Stomach smooth muscle (tissue), 2 donors: ENCODE measurements around the gene MYBPH.

Experiments
- H3K27ac ChIP-seq: one replicate; pipeline ENCODE4 v1.7.0; 2013; ENCODE audit warnings: mild to moderate bottlenecking, low read length, inconsistent platforms
- H3K27me3 ChIP-seq, 2 donors: one replicate each; pipeline ENCODE4 v1.7.0; 2013; ENCODE audit warnings: low read length in 2 of 2; ENCODE audit not compliant: insufficient read depth in 2 of 2, control insufficient read depth in 1 of 2
- H3K36me3 ChIP-seq, 2 donors: one replicate each; pipeline ENCODE4 v1.7.0; 2013; ENCODE audit warnings: low read length in 2 of 2; ENCODE audit not compliant: control insufficient read depth in 2 of 2, insufficient read depth in 2 of 2
- H3K4me1 ChIP-seq: one replicate; pipeline ENCODE4 v1.7.0; 2013; ENCODE audit warnings: low read length; ENCODE audit not compliant: control insufficient read depth, insufficient read depth
- H3K4me3 ChIP-seq, 2 donors: one replicate each; pipeline ENCODE4 v1.7.0; 2013; ENCODE audit warnings: low read length in 2 of 2
- H3K9ac ChIP-seq, 2 donors: one replicate each; pipeline ENCODE4 v1.7.0; 2013; ENCODE audit warnings: low read length in 2 of 2, mild to moderate bottlenecking in 1 of 2
- H3K9me3 ChIP-seq, 2 donors: one replicate each; pipeline ENCODE4 v1.7.0; 2013; ENCODE audit warnings: low read length in 2 of 2; ENCODE audit not compliant: control insufficient read depth in 2 of 2
- donor health status: healthy.
- donor health status: Pancreatic carcinoma.

The MYBPH gene

DNA sequence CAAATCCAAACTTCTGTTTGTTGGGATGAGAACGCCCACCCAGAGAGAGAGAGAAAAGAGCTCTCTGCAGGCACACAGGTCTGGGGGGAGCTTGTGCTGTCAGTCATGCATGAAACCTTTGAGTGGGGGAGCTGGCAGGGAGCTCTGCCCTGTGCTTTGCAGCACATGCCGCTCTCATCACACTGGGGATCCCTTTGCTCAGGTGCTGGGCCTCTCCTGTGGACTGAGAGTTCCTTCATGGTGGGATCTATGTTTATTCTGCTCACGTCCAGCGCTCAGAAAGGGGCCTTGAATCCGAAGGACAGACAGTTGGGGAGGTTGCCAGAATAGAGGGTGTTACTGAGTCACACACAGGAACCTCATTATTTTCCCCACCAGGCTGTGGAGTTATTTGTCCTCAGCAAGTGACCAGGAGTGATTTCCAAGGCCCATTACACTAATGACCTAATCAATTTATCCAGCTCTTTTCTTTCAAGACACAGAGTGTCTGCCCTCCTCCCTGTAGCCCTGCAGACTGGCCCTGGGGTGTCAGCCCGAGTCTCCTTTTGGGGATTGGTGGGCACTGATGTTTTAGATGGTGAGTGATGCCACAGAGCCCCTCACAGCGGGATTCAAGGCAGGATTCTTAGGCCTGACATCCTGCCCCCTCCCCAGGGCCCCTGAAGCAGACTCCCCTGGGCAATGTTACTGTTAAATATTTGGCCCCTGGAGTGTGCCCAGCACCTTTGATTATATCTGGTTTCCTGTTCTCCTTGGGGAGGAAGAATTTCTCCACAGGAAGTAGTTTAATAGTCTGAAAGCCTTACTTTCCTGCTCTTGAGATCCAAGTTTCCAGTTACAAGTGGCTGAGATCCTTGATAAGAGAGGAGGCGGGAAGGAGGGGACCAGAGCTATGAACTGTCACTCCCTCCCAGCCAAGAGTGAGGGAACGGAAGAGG lies 22.3 kb downstream of the MYBPH start:
- Histone ChIP-seq H3K4me3 (no peak overlapping the region), H3K9ac (no peak overlapping the region), H3K4me1 (no peaks in the 10 kb centered on the region), H3K36me3 (no peaks in the 10 kb centered on the region), H3K27me3 (no peaks in the 10 kb centered on the region), H3K9me3 (no peaks in the 10 kb centered on the region), H3K27ac (no peak overlapping the region)

DNA sequence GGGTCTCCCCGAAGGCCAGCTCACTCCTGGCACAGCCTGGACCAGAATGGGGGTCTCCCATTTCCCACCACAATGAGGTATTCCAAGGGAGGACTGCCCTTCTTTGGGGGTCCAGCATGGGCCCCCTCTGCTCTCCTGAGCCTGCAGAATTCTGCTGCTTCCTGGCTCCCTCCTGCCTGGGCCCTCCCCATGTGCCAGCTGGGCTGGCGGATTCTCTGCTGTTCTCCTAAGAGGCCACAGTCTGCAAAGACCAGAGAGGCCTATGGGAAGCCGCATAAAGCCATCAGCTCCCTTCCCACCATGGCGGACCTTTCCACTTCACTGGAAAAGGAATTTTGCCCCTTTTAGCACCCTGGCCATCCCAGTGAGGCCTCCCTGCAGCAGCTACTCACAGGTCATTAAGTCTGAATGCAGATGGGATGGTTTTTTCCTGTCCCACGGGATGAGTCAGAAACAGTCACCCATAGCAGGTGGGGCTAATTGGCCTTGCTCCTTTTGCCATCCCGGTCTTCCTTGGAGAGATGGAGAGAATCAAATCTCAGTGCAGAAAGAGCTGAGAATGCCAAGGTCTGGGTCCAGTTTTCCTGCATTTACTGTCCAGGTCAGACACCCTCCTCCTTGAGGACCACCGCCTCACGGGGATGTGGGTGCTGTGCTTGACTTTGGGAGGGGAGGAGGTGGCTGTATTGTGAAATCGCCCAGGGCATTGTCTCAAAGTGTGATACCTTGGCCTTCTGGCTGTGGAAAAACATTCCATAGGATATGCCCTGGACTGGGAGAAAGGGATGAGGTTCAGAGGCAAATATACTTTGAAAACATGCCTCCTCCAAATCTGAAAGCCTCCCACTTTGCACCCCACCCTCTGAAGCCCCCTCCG lies 23.2 kb downstream of the MYBPH start:
- Histone ChIP-seq H3K4me3 (no peak overlapping the region), H3K4me1 (no peaks in the 10 kb centered on the region), H3K36me3 (no peaks in the 10 kb centered on the region), H3K9ac (no peak overlapping the region), H3K27ac (no peak overlapping the region), H3K9me3 (no peaks in the 10 kb centered on the region), H3K27me3 (no peaks in the 10 kb centered on the region)

DNA sequence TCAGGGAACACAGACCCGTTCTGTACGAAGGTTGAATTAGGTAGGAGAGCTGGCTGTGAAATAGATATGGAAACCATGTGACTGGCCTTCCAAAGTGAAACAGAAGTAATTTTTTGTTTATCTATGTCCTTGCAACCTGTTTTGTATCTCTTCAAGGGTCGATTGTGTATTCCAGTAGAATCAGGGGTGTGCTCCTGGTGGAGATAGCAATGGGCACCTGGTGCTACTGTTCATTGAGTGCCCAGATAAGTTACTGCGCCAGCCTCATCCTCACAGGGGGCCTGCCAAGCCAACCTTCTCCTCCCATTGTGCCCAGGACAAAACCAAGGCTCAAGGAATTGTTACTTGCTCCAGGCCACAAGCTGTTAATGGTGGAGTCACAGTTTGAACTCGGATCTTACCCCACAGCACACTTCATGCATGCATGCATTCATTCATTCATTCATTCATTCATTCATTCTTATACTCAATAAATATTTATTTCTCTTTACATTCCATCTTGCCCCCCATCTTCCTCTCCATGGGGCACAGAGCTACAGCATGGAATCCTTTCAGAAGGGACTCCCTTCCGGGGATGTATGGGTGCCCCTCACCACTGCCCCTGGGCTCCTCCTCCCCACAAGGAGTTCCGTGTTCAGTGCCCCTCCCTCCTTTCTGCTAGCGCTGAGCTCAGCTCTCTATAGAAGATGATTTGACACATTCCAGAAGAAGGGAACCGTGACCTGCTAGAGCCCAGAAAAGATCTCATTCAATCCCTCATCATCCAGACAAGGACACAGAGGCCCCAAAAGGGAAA lies 24.1 kb downstream of the MYBPH start:
- Histone ChIP-seq H3K27ac (no peak overlapping the region), H3K4me1 (no peaks in the 10 kb centered on the region)

DNA sequence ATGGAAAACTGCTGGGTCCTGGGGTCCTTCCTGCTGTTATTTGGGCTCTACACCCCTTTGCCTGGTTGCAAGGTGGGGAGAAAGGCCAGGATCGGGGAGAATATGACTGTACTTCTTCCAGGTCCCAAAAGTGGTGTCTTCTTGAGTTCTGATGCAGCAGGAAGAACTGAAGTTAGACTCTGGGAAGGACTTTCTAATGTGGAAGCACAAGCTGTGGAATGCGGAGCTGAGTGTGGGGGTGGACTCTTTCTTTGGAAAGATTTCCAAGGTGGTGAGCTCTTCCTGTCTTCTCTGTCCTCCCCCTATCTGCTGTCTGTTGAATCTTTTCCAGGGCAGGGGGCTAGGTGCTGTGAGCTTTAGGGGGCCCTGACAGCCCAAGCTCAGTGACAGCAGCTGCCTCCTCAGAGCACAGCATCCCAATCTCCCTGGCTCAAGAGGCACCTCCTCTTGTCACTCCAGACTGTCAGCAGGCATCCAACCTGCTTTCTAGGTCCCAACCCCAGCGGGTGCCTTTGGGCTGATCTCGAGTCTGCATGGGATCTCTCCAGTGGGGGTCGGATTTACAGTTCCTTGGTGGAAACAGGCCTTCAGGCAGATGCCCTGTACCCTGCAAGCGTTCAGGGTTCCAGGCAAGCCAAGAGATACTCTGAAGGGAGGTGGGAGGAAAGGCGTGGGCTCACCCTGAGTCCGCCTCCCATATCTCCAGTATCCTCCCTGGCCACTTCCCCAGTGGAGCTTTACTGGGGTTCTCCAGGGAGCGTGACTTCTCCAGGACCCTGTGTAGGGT lies 24.9 kb downstream of the MYBPH start:
- no peak overlapping the region for H3K4me3 ChIP-seq
- no peak overlapping the region for H3K27ac ChIP-seq
- no peaks in the 10 kb centered on the region for H3K27me3 ChIP-seq
- H3K4me1 ChIP-seq: no peaks in the 10 kb centered on the region
- no peaks in the 10 kb centered on the region for H3K9me3 ChIP-seq
- H3K36me3 ChIP-seq: no peaks in the 10 kb centered on the region
- no peak overlapping the region for H3K9ac ChIP-seq

More for the DNA sequence above, 24.1 kb downstream of the MYBPH start:
- H3K9me3 ChIP-seq: no peaks in the 10 kb centered on the region
- no peak overlapping the region for H3K9ac ChIP-seq
- H3K36me3 ChIP-seq: no peaks in the 10 kb centered on the region
- no peaks in the 10 kb centered on the region for H3K27me3 ChIP-seq
- no peak overlapping the region for H3K4me3 ChIP-seq

DNA sequence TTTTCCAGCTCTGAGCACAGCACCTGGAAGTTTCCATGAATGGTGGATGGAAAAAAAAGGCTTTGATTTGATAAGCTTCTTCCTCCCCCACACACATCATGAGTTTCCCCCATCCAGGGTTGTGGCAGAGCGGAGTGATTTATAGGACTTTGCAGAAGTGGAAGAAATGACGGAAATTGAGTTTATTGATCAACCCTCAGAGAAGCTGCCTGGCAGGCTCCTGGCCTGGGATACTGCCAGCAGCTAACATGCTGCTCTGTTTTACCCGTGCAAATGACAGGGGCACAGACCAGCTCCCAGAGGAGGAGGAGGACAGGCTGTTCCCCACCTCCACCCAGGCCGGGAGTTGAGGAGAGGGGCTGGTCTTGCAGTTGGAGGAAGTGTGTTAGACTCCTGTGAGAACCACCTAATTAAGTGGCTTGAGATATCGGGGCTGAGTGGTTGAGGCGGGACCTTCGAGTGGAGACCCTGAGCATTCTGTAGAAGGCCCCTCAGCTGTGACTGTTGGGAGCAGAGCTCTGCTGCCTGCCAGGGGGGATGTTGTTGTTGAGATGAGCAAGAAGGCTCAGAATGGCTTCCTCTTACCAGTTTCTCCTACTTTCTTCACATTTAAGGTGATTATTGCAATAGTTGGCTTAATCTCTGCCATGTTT lies 26.3 kb downstream of the MYBPH start:
- Histone ChIP-seq H3K36me3 (no peaks in the 10 kb centered on the region), H3K9me3 (no peaks in the 10 kb centered on the region), H3K4me3 (no peak overlapping the region), H3K4me1 (no peaks in the 10 kb centered on the region), H3K27me3 (no peaks in the 10 kb centered on the region), H3K27ac (no peak overlapping the region), H3K9ac (no peak overlapping the region)

DNA sequence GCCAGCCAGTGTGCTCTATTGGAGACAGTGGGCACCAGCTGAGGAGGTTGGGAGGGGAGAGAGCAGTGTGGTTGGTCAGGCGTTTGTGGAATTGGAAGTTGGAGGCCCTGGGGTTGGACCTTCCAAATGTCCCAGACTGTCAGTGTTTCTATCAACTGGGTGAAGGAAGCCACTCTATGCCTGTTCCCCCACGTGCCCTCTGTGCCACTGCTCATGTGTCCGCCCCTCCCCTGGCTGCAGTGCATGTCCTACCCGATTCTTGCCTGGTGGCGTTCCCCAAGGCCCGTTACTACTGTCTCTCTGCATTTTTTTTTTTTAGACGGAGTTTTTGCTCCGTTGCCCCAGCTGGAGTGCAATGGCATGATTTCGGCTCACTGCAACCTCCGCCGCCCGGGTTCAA lies 27.0 kb downstream of the MYBPH start:
- H3K36me3 ChIP-seq: no peaks in the 10 kb centered on the region
- no peaks in the 10 kb centered on the region for H3K4me1 ChIP-seq
- H3K9ac ChIP-seq: no peak overlapping the region
- H3K27me3 ChIP-seq: no peaks in the 10 kb centered on the region
- H3K4me3 ChIP-seq: no peak overlapping the region
- H3K9me3 ChIP-seq: no peaks in the 10 kb centered on the region
- H3K27ac ChIP-seq: no peak overlapping the region

DNA sequence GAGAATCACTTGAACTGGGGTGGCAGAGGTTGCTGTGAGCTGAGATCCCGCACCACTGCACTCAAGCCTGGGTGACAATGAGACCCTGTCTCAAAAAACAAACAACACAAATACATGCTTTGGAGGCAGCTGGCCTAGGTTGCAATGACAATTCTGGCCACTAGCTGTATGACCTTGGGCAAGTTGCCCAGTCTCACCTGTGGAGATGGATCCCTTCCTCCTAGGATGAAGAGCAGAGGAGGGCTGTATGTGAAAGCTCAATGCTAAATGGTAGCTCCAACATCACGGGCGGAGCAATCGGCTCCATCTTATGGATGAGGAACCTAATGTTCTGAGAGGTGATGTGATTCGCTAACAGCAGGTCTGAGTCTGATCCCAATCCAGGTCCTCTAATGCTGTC lies 27.5 kb downstream of the MYBPH start:
- H3K4me3 ChIP-seq: no peak overlapping the region
- H3K9me3 ChIP-seq: no peaks in the 10 kb centered on the region
- H3K36me3 ChIP-seq: no peaks in the 10 kb centered on the region
- no peaks in the 10 kb centered on the region for H3K4me1 ChIP-seq
- H3K27me3 ChIP-seq: no peaks in the 10 kb centered on the region
- no peak overlapping the region for H3K9ac ChIP-seq
- H3K27ac ChIP-seq: no peak overlapping the region

DNA sequence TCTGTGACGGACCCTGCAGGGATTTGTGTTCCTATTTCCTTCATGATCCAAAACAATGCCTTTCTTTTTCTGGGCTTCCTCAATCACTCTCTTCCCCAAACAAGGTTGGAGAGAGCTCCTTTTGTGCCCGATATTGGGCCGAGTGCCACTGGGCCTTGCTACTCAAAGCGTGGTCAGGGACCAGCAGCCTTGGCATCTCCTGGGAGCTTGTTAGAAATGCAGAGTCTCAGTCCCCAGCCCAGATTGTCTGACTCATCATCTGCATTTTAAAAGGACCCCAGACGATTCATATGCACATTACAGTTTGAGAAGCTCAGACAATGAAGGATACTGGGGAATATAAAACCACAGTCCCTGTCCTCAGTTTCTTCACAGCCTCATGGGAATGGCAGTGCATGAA lies 28.2 kb downstream of the MYBPH start:
- Histone ChIP-seq H3K27ac (no peak overlapping the region), H3K27me3 (no peaks in the 10 kb centered on the region), H3K36me3 (no peaks in the 10 kb centered on the region), H3K4me3 (no peak overlapping the region), H3K4me1 (no peaks in the 10 kb centered on the region), H3K9ac (no peak overlapping the region), H3K9me3 (no peaks in the 10 kb centered on the region)

DNA sequence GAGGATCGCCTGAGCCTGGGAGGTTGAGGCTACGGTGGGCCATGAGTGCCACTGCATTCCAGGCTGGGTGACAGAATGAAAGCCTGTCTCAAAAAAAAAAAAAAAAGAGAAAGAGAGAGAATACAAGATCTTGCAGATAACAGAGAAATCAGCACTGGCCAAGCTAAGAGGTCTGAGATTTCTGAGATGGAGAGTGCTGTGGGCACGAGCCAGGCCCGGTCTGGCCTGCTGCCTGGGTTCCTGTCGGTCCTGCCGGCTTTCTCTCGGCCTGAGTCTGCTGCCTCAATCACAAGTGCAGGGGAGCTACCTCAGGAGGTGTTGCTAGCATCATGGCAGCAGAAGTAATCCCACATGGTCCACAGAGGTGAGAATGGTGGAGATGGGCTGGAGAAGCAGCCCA lies 29.1 kb downstream of the MYBPH start:
- no peaks in the 10 kb centered on the region for H3K4me1 ChIP-seq

More for the DNA sequence above, 29.1 kb downstream of the MYBPH start:
- no peak overlapping the region for H3K27ac ChIP-seq
- H3K27me3 ChIP-seq: peaks cover 0 to 2% of the 10 kb centered on the region in 2 donors
- H3K9me3 ChIP-seq: no peaks in the 10 kb centered on the region
- H3K9ac ChIP-seq: no peak overlapping the region
- no peaks in the 10 kb centered on the region for H3K36me3 ChIP-seq
- no peak overlapping the region for H3K4me3 ChIP-seq
